NCI-H1105 treated with DMSO at 0.1 percent for 48 hours (cell line): ENCODE measurements around the gene DLK1.

Experiments
- DNase-seq: peaks from one replicate; lab custom pipeline; 2025; lab: John Stamatoyannopoulos, UW

Gene DLK1

DNA sequence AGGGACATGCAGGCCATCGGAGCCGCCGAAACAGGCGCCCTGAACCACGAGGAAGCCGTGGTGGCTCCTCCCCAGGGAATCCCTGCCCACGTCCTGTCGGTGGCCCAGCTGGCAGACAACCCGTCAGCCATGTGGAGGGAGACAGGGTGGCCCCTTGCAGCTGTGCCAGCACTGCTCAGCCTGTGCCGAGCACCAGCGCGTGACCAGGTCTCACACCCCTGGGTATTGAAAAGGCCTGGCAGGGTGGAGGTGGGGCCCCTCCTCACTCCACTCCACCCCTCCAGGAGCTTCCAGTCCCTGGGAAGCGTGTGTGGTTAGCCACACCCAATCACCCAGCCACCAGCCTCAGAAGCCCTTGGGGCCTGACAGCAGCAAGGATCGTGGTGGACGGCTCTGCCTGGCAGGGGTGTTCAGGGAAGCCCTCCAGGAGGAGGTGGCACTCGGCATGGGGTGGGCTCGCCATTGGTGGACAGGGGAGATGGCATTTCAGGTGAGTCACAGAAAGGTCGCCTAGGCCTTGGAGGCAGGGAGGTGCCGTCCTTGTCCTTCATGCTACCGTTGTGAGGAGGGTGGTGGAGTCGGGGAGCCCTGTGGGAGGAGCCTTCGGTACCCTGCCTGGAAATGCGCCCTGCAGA is 12.3 kb upstream of the DLK1 start:
- no peak for DNase-seq

DNA sequence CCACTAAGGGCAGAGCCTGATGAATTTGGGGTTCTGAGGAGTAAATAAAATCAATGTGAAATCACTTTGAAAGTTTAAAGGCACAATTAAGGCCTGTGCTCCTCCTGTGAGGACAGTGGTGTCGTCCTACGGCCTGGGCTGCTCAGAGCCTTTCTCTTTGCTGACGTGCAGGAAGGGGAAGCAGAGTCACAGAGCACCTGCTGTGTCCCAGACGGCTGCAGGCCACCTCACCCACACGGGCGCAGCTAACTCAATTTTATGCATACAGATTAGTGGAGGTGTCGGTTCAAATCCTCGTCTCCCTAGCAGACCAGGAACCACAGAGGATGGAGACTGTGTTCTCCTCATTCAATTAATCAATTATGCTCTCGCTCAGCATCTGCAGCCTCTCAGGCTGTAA is 11.4 kb upstream of the DLK1 start:
- DNase-seq = no peak

GRCh38 chr14:100715803-100716202 is 10.9 kb upstream of the DLK1 start:
- DNase-seq = no peak

GRCh38 chr14:100717386-100717785 is 9.3 kb upstream of the DLK1 start:
- no peak for DNase-seq

DNA sequence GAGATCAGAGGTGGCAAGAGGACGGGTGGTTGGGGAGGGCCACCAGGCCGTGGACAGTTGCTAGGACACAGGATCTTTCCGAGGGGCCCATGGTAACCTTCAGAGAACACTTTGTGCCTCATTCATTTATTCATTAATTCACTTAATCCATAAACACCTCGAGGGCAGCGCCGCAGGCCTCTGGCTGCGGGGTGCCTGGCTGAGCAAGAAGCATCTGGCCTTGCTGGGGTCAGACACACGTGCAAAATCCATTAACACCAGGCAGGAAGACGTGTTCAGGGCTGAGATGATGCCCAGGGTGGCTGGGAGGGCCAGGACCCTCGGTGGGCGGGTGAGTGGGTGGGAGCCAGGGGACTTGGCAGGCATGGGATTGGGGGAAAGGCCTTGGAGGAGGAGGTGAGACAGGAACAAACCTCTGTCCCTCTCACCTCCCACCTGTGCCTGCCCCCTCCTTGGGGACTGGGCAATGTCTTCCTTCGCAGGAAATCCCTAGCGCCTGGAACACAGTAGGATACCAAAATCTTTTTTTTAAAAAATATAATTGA is 6.6 kb upstream of the DLK1 start:
- no peak for DNase-seq

- DNase-seq = no peak
Measured at GRCh38 chr14:100721568-100721967, 5.1 kb upstream of the DLK1 start.

DNA sequence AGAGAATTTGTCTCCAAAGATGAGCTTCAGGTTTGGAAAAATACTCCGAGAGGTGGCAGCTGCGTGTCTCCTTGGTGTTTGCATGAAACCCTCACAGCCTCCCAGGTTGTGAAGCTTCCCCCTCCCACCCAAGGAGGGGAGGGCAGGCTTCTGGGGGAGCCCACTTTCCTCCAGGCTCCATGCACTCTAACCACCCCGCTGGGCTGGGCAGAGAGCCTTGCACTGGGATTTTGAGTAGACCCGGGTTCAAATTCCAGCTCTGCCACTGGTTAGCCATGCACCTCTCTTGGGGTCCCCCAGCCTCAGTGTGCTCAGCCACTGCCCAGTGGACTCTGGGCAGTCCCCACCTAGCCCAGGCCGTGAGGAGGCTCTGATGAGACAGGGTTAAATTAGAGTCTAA is 4.3 kb upstream of the DLK1 start:
- DNase-seq = no peak

DNA sequence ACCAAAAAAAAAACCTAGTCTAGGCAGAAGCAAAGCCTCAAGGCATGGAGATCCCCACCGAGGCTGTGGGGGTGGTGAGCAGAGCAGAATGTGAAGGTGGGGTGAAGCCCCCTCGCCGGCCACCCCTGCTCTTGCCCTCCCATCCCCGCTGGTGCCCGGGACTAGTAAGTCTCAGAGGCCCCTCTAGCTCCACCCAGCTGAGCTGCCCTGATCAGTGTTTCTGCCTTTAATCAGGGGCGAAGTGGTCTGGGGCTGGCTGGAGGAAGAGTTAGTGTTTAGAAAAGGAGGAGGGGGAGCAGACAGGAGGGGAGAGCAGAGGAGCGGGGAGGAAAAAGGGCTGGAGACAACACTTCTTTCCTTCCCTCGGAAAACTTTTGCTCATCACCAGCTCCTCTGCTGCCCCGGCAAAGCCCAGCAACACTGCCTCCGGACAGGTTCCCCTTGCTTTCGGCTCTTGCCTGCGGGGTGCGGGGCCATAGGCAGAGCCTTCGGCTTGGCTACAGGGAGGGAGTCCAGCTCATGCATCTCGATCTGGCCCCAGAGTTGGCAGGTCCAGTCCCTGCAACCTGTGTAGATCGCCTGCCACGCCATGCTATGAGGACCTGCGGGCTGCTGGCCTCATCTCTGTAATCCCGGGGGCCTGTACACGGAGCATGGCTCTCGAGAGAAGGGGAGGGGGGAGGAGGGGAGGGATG is 3.4 kb upstream of the DLK1 start:
- no peak for DNase-seq

GRCh38 chr14:100723830-100724437 is 2.8 kb upstream of the DLK1 start:
- no peak for DNase-seq

DNA sequence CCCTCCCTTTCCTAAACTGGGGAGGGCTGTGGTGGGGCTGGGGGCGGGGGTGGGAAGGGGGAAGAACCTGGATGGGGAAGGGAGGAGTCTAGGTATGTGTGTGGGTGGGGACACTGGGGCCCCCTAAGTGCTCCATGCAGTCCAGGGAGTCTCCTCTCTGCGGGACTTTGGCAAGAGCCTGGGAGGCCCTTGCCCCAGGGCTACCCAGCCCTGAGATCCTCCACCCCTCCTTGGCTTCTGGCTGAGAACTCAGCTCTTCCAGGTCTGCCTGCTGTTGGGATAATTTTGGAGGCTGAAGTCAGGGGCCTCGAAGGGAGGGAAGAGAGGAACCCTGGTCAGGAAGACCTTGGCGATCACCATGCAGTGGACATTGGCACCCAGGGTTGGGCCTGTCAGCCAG is 2.2 kb upstream of the DLK1 start:
- no peak for DNase-seq

GRCh38 chr14:100725587-100726387 is 905 bp upstream of the DLK1 start:
- no peak for DNase-seq

DNA sequence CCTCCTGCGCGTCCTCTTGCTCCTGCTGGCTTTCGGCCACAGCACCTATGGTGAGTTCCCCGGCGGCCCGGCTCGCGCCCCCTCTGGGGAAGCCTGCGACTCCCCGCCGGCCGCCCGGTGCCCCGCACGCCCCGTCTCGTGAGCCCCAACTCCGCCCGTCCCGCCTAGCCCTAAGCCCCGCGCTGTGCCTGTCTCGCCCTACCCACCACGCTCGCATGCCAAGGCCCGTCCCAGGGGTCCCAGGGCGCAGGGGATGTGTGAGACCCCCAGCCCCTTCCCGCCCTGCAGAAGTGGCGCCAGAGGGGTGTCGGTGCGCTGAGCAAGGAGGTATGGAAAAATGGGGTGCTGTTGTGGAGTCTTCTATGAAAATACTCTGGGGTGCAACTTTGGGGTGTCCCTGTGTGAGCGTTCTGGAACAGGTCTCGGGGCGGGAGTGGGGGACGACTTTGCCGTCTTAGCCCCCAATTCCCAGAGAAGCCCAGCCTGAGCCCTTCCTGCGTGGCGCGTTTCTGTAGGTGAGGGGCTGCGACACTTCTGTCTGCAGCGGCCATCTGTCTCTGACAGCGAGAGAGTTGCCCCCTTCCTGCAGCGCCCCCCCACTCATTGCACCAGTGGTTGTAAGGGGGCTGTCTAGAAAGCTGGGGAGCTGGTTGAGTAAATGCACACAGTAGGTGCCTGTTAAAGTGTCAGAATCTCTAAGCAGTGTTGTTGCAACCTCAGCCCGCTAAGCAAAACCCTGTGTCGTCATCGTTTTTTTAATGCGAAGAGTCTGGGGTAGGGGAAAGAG is 587 bp downstream of the DLK1 start:
- no peak for DNase-seq

DNA sequence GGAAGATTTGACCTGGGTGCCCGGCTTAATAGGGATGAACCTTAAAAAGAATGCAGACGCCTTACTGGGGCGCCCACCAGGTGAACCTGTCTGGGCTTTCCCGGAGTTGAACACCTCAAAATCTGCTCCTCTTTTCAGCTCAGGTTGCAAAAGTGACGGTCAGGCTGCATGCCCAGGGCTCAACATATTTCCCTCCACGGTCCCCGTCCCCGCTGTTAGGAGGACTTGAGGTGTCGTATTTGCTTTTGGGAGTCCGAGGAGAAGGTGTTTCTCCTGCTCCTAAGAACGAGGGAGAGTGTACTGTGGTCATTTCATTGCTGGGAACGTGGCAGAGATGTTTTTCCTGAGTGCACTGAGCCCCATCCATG is 1.2 kb downstream of the DLK1 start:
- no peak for DNase-seq

DNA sequence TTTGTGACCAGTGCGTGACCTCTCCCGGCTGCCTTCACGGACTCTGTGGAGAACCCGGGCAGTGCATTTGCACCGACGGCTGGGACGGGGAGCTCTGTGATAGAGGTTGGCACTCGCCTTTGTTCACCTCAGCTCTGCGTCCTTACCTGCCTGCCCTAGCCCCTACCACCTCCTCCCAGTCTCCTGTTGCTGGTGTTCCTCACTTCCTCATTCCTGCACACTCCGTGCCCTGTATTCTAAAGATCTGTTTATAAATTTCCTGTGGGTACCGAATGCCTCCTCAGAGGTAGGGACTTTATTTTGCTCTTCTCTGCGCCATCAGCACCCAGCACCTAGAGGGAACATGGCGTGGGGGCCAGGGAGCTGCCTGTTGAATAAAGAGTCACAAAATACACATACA is 2.3 kb downstream of the DLK1 start:
- no peak for DNase-seq

GRCh38 chr14:100729982-100730381 is 3.3 kb downstream of the DLK1 start:
- no peak for DNase-seq

DNA sequence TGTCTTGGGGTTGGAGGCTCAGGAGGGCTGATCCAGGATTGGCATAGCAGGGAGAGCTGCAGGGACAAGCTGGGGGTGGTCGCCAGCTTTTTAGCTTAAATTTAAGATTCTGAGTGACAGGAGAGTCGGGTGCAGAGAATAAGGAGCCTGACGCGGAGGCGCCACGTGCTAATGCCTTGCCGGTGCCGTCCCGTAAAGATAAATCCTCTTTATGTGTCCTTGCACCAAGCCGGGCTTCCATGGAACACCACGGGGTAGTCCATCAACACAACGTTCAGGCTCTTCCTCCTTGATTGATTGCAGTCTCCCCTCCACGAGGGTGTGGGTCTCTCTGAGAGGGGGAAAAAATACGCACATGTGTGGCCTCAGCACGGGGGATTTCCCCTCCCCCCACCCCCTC is 3.9 kb downstream of the DLK1 start:
- DNase-seq = no peak

GRCh38 chr14:100731011-100731670 is 4.4 kb downstream of the DLK1 start:
- DNase-seq = no peak

DNA sequence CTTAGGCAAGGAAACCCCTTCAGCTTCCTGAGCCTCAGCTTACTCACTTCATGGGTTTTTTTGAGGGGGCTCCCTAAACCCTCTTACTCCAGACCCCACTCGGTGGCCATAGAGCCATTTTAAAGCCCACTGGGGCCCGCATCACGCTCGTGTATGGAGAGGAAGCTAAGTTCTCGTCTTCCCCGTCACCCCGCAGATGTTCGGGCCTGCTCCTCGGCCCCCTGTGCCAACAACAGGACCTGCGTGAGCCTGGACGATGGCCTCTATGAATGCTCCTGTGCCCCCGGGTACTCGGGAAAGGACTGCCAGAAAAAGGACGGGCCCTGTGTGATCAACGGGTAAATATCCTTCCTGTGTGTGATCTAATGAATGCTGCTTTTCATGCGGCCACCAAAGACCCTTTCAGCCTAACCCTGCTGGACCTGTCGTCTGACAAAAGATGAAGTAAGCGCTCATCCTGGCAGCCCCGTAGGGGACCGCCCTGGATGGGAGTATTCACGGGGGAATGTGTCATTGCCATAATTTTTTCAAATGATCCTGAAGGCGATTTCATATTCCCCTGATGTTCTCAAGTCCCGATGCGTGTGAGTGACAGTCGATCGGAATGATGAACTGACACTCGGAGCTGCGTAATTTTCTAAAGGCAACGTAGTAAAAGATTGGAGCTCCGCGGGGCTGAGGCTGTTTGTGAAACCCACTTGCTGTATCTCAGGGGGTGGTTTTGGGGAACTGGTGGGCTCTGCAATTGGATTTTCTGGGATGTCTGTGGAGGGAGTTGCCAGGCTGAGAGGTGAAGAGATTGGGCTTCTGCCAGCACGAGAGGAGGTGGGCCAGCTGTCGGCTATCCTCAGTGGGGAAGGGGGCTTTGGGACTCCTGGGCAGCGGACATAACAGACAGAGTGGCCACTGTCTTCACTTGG is 5.4 kb downstream of the DLK1 start:
- no peak for DNase-seq

DNA sequence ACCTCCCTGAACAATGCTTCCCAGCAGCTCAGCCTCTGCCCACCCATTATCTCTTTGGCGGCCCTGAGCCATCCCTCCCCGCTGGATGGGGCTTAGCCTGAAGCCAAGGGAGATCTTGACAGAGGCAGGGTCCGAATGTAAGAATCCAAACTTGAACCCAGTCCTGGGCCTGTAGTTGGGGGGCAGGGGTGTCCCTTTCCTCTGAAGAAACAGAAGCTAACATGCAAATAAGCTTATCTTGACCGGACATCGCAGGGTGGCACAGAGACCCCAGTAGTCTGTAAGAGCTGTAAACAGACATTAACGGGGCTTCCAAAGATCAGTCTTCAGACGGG is 6.0 kb downstream of the DLK1 start:
- DNase-seq = no peak

- no peak for DNase-seq
Measured at GRCh38 chr14:100733152-100733850, 6.6 kb downstream of the DLK1 start.
